ENCODE results near the gene RNF40.

- TF ChIP-seq, protein P1, sequence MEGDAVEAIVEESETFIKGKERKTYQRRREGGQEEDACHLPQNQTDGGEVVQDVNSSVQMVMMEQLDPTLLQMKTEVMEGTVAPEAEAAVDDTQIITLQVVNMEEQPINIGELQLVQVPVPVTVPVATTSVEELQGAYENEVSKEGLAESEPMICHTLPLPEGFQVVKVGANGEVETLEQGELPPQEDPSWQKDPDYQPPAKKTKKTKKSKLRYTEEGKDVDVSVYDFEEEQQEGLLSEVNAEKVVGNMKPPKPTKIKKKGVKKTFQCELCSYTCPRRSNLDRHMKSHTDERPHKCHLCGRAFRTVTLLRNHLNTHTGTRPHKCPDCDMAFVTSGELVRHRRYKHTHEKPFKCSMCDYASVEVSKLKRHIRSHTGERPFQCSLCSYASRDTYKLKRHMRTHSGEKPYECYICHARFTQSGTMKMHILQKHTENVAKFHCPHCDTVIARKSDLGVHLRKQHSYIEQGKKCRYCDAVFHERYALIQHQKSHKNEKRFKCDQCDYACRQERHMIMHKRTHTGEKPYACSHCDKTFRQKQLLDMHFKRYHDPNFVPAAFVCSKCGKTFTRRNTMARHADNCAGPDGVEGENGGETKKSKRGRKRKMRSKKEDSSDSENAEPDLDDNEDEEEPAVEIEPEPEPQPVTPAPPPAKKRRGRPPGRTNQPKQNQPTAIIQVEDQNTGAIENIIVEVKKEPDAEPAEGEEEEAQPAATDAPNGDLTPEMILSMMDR (IDR thresholded peaks at IDR 0.05): no peak
- no peak for TF ChIP-seq POLR2A (IDR thresholded peaks at IDR 0.05)
Measured at GRCh38 chr16:30731411-30731810, 30.7 kb upstream of the RNF40 start.
